GM19397 (cell line): ENCODE results near the gene SLC35F4.
A peak's percentile ranks its signal among the peaks of the same experiment; 100 is the strongest.

Source experiments
- ATAC-seq: cut with Tn5 transposase; IDR thresholded peaks from one replicate; pipeline ENCODE4 v1.9.1; 2021; ENCODE audit warnings: mild to moderate bottlenecking, moderate library complexity; ENCODE audit not compliant: unreplicated experiment

Gene SLC35F4

DNA sequence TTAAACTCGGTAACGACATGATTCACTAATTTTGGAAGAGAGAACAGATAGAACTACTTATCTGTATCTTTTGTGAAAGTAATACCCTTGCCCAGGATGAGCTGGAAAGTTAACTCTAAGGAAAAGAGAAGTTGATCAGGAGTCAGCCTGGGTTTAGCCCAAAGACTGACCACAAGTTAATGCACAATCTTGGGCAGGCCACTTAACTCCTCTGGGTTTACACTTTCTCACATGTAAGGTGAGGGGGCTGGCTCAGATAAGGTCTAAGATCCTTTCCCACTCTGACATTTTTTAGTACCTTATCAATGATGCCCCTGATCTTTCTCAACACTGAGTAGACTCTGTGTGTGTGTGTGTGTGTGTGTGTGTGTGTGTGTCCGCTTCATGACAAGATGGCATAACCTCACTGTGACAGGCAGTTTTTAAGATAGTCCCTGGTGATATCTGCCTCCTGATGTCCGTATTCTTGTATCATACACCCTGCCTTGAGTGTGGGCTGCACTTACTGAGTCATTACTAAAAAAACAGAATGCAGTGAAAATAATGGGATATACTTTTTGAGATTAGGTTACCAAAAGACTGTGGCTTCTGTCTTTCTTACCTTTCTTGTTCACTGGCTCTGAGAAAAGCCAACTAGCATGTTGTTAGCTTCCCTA is 316.0 kb downstream of the SLC35F4 start:
- peak; percentile 57 for ATAC-seq

DNA sequence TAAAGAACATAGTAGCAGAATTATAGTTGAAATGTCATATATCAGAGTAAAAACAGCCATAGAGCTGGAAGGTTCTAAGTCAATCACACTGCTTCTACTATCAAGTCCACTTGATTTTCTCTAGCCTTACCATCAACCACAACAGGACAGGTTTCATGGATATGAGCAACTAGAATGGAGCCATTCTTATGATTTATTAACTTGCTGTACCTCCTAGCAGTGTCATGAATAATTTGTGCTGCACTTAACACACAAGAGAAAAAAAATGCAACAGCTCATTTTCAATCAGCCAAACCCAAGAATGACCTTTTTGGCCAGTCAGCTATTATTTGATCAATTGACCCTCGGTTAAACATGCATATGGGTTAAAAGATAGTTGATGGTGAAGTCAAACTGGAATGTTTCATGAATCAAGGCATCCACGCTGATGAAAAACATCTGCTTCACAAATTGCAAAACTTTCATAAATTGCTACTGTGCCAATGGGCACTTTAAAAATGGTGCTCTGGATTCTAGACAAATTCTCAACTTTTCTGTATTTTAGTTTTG is 316.8 kb downstream of the SLC35F4 start:
- no peak for ATAC-seq

GRCh38 chr14:57547131-57547530 is 318.8 kb downstream of the SLC35F4 start:
- ATAC-seq, result no peak

DNA sequence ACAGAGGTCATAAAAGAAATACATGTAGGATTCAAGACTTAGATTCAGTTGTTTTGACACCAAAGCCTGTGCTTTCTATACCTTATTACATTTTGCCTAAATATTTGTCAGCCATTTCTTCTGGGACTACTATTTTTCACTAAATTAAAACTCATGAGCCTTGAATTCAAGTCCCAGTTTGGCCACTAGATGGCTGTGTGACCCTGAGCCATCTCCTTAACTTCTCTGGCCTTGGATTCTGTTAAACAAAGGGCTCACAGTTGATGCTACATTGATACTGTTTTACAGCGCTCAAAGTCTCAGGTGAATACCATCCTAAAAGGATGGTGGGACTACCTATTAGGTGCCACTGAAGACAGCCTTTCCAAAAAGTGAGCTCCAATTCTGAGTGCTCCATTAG is 332.7 kb downstream of the SLC35F4 start:
- no peak for ATAC-seq

DNA sequence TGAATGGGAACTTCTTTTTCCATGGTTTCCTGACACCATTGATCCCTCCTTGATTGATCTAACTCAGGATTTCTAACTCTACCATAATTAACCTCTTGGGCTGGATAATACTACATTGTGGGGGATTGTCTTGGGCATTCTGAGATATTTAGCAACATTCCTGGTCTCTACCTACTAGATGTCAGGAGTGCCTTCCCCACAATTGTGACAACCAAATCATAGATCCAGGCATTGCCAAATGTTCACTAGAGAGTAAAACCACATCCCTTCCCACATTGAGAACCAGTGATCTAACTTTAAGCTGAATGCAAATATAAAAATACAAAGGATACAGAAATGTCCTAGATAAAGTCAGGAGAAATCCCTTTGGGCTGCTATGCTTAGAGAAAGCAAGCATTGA is 335.3 kb downstream of the SLC35F4 start:
- no peak for ATAC-seq

GRCh38 chr14:57526942-57527341 is 338.9 kb downstream of the SLC35F4 start:
- ATAC-seq, result no peak

DNA sequence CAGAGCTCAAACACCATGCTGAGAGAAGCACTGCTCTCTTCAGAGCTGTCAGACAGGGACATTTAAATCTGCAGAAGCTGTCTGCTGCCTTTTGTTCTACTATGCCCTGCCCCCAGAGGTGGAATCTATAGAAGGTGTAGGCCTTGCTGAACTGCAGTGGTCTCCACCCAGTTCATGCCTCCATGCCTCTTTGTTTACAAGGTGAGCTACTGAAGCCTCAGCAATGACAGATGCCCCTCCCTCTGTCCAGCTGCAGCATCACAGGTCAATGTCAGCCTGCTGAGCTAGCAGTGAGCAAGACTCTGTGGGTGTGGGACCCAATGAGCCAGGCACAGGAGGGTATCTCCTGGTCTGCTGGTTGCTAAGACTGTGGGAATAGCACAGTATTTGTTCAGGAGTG is 346.8 kb downstream of the SLC35F4 start:
- ATAC-seq, result no peak
